Muscle of leg (tissue), 11 donors: ENCODE results near the gene ARHGEF18. TPM values are rescaled to one million over a fixed set of nuclear protein-coding genes. Genes with fewer than 3 reads are reported as not detected.

Experiments
- DNase-seq: peaks from one replicate; pipeline ENCODE4 v3.0.0; 2013
- H3K27ac ChIP-seq: one replicate; pipeline ENCODE4 v1.5.1; 2013; ENCODE audit warnings: mild to moderate bottlenecking, low read length, control low read depth
- H3K27me3 ChIP-seq: one replicate; pipeline ENCODE4 v1.6.1; 2013; ENCODE audit warnings: low read length; ENCODE audit not compliant: control insufficient read depth, insufficient read depth
- H3K36me3 ChIP-seq: one replicate; pipeline ENCODE4 v1.6.1; 2013; ENCODE audit warnings: low read length; ENCODE audit not compliant: control insufficient read depth, insufficient read depth
- H3K4me1 ChIP-seq: one replicate; pipeline ENCODE4 v1.6.1; 2013; ENCODE audit warnings: low read length; ENCODE audit not compliant: control insufficient read depth, insufficient read depth
- H3K4me3 ChIP-seq: one replicate; pipeline ENCODE4 v1.5.1; 2013; ENCODE audit warnings: low read length, control low read depth
- H3K9me3 ChIP-seq: replicated peaks from 2 replicates; pipeline ENCODE4 v1.6.1; 2013; ENCODE audit warnings: low read depth, low read length; ENCODE audit not compliant: control insufficient read depth
- WGBS: methylation state at CpG from one replicate; pipeline ENCODE4 v1.1.5; 2013; ENCODE audit warnings: missing lambda C conversion rate; ENCODE audit not compliant: insufficient coverage; 5-methylcytosine and 5-hydroxymethylcytosine counted together
- polyA plus RNA-seq, 8 donors: library from polyadenylated mRNA; unstranded; fragments of 120-200 nt; gene quantifications; one replicate each; pipeline versions ENCODE4 v1.2.1 to v1.2.3, GENCODE V29; 2013; ENCODE audit warnings: inconsistent platforms in 1 of 8, low replicate concordance in 1 of 8; ENCODE audit not compliant: insufficient read length in 8 of 8, insufficient read depth in 1 of 8
- total RNA-seq: library from RNA; stranded (reverse); fragments of 120-200 nt; gene quantifications from one replicate; pipeline ENCODE4 v1.2.4, GENCODE V29; 2013

ARHGEF18 gene
- total and polyA plus RNA-seq, 9 donors, result 11.5 to 18.0 (median 15.7) TPM

GRCh38 chr19:7381073-7381390, 32.3 kb downstream of the ARHGEF18 start:
- Histone ChIP-seq H3K4me1 (no peaks in the 10 kb centered on the region), H3K27me3 (no peaks in the 10 kb centered on the region), H3K36me3 (no peaks in the 10 kb centered on the region), H3K4me3 (no peak overlapping the region), H3K27ac (no peak overlapping the region), H3K9me3 (no peaks in the 10 kb centered on the region)
- WGBS, result 78% methylated on average over 4 of the region's 7 CpGs
- no peak for DNase-seq

GRCh38 chr19:7382694-7383093, 34.0 kb downstream of the ARHGEF18 start:
- Histone ChIP-seq H3K9me3 (no peaks in the 10 kb centered on the region), H3K4me3 (no peak overlapping the region), H3K27me3 (no peaks in the 10 kb centered on the region), H3K4me1 (no peaks in the 10 kb centered on the region), H3K27ac (no peak overlapping the region), H3K36me3 (no peaks in the 10 kb centered on the region)
- DNase-seq, result no peak
- WGBS, result 59% methylated on average over 7 of the region's 9 CpGs

- Histone ChIP-seq H3K9me3 (no peaks in the 10 kb centered on the region), H3K36me3 (no peaks in the 10 kb centered on the region), H3K4me3 (no peak overlapping the region), H3K27ac (no peak overlapping the region), H3K4me1 (no peaks in the 10 kb centered on the region), H3K27me3 (no peaks in the 10 kb centered on the region)
- no peak for DNase-seq
- WGBS, result 49% methylated on average over 7 of the region's 7 CpGs
Measured at GRCh38 chr19:7383284-7383683, 34.5 kb downstream of the ARHGEF18 start.

DNA sequence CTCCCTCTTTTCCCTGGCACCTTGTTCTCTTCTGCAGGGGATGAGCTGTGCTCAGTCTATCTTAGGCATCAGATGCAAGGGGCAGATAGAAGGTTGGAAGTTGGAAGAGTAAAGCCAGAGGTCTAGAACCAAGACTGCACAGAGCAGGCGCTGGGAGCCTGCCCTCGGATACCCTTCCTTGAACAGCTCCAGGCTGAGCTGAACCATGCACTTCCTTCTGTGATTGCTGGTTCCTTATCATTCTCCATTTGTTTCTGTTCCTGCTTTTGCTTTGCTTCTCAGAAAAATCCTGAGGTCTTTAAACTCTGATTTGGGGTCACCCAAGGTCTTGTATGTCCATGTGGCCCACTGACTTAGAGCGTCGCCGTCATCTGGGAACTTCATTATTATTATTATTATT, 36.3 kb downstream of the ARHGEF18 start:
- Histone ChIP-seq H3K4me3 (no peak overlapping the region), H3K36me3 (peaks cover 3% of the 10 kb centered on the region), H3K9me3 (no peaks in the 10 kb centered on the region), H3K27ac (no peak overlapping the region), H3K27me3 (no peaks in the 10 kb centered on the region), H3K4me1 (no peaks in the 10 kb centered on the region)
- no peak for DNase-seq
- WGBS, result 88% methylated on average over 2 of the region's 5 CpGs

DNA sequence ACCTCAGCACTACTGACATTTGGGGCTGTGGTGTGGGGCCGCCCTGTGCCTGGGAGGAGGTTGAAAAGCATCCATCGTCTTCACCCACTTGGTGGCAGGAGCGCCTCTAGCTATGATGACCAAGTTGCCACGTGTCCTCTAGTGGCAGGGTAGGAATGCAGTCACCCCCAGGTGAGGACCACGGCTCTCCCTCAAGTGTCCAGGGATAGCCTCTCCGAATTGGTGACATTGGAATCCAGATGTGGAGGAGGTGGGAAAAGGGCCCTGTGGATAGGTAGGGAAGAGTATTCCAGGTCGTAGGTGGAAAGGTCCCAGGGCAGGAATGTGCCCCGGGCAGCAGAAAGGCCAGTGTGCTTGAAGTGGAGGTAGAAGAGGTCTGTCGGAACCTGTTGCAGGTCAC, 37.6 kb downstream of the ARHGEF18 start:
- no peak for DNase-seq
- Histone ChIP-seq H3K27me3 (no peaks in the 10 kb centered on the region), H3K9me3 (no peaks in the 10 kb centered on the region), H3K4me3 (no peak overlapping the region), H3K27ac (no peak overlapping the region), H3K36me3 (peaks cover 4% of the 10 kb centered on the region), H3K4me1 (no peaks in the 10 kb centered on the region)
- WGBS, result 57% methylated on average over 8 of the region's 9 CpGs

DNA sequence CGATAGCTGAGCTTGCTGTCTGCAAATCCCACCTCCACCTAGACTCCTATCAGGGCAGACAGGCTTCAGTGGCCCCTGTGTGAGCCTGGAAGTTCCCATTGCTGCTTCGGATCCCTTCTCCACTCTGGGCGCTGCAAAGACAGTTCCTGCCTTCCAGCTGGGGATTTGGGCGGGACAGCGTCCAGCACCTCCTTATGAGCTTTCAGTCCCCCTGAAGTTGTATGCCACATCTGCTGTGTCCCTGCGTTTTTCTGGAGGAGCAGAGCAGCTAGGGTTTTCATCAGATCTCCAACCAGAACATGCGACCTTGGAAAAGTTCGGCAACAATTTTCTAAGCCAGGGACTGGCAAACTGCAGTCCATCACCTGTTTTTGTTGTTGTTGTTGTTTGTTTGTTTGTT, 38.0 kb downstream of the ARHGEF18 start:
- H3K9me3 ChIP-seq, result no peaks in the 10 kb centered on the region
- no peak overlapping the region for H3K4me3 ChIP-seq
- H3K27ac ChIP-seq, result no peak overlapping the region
- no peaks in the 10 kb centered on the region for H3K27me3 ChIP-seq
- H3K4me1 ChIP-seq, result no peaks in the 10 kb centered on the region
- 80% methylated on average over 5 of the region's 8 CpGs for WGBS
- no peak for DNase-seq
- H3K36me3 ChIP-seq, result peaks cover 4% of the 10 kb centered on the region

DNA sequence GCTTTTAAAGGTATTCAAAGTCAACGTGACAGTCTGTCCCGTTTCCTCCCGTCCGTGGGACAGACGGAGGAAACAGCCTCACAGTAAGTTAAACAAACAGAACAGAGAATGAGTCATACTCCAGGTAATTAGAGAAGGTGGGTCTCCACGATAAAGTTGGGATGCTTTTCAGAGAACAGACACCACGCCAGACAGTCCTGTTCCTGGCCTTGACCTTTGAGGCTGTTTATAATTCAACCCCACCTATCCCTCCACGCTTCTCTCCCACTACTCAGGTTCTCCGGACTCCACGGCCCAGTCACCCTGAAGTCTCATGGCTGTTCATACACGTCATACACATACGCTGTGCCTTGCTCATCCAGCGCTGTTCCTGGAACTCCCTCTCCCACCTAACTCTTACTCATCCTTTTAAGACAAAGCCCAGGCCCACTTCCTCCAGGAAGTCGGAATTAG, 42.5 kb downstream of the ARHGEF18 start:
- WGBS, result 81% methylated on average over 6 of the region's 14 CpGs
- Histone ChIP-seq H3K4me1 (peaks cover 13% of the 10 kb centered on the region), H3K27me3 (no peaks in the 10 kb centered on the region), H3K4me3 (no peak overlapping the region), H3K9me3 (no peaks in the 10 kb centered on the region), H3K27ac (no peak overlapping the region), H3K36me3 (peaks cover 4% of the 10 kb centered on the region)
- no peak for DNase-seq

- DNase-seq, result no peak
- Histone ChIP-seq H3K27me3 (no peaks in the 10 kb centered on the region), H3K4me3 (no peak overlapping the region), H3K9me3 (no peaks in the 10 kb centered on the region), H3K27ac (no peak overlapping the region), H3K4me1 (peaks cover 14% of the 10 kb centered on the region), H3K36me3 (peaks cover 4% of the 10 kb centered on the region)
- WGBS, result 51% methylated on average over 2 of the region's 2 CpGs
Measured at GRCh38 chr19:7393459-7393858, 44.7 kb downstream of the ARHGEF18 start.

- H3K36me3 ChIP-seq, result peaks cover 4% of the 10 kb centered on the region
- peak overlapping the region; percentile 98 for H3K4me3 ChIP-seq
- H3K27ac ChIP-seq, result no peak overlapping the region
- 1% methylated on average over 7 of the region's 13 CpGs for WGBS
- no peak for DNase-seq
- H3K4me1 ChIP-seq, result peaks cover 17% of the 10 kb centered on the region
- H3K9me3 ChIP-seq, result no peaks in the 10 kb centered on the region
- no peaks in the 10 kb centered on the region for H3K27me3 ChIP-seq
Measured at GRCh38 chr19:7393939-7394730, 45.4 kb downstream of the ARHGEF18 start.

DNA sequence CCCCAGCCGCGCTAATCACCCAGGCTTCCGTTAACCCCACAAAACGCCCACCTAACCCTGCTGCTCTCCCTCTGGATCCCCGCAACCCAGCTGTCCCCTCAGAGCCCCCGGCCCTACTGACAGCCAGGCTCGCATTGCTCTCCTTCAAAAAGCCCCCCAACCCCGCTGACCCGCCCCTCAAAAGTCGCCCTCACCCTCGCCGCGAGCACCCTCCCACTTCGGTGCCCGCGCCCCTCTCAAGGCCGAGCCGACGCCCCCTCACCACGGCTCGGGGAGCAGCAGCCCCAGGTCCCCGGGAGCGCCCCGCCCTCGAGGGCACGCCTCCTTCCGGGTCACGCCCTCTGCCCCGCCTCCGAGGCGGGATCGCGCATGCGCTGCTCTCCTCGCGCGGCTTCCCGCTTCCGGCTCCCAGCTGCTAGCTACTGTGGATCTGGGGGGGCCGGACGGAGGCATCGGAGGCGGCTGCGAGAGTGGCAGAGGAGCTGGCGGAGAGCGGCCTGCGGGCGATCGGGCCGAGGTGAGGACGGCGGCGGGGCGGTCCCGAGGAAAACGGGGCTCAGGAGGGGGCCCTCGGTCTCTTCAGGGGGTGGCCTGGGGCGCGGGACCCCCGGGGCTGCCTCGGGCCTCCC, 46.1 kb downstream of the ARHGEF18 start:
- Histone ChIP-seq H3K9me3 (no peaks in the 10 kb centered on the region), H3K4me3 (peak overlapping the region; percentile 98), H3K4me1 (peaks cover 17% of the 10 kb centered on the region), H3K27me3 (no peaks in the 10 kb centered on the region), H3K36me3 (peaks cover 3% of the 10 kb centered on the region), H3K27ac (peak overlapping the region; percentile 29)
- DNase-seq, result peak; percentile 94
- WGBS, result under 1% methylated on average over 61 of the region's 61 CpGs
